Choroid plexus epithelial cell (primary cell): ENCODE results near the gene SDCBP2.

ENCODE experiments used
- DNase-seq: peaks from one replicate; pipeline ENCODE4 v3.0.0-alpha.2; 2010; ENCODE audit warnings: low read depth
- H3K4me3 ChIP-seq: 2 replicates; pipeline ENCODE4 v1.5.1; 2011; ENCODE audit warnings: low read depth, mild to moderate bottlenecking, control low read depth, low read length, moderate library complexity
- TF ChIP-seq, protein P1 (sequence below): conservative IDR thresholded peaks from 2 replicates; pipeline ENCODE4 v1.5.1; 2011; ENCODE audit warnings: low read depth, mild to moderate bottlenecking, control low read depth, inconsistent platforms, low read length, moderate library complexity

Gene SDCBP2

DNA sequence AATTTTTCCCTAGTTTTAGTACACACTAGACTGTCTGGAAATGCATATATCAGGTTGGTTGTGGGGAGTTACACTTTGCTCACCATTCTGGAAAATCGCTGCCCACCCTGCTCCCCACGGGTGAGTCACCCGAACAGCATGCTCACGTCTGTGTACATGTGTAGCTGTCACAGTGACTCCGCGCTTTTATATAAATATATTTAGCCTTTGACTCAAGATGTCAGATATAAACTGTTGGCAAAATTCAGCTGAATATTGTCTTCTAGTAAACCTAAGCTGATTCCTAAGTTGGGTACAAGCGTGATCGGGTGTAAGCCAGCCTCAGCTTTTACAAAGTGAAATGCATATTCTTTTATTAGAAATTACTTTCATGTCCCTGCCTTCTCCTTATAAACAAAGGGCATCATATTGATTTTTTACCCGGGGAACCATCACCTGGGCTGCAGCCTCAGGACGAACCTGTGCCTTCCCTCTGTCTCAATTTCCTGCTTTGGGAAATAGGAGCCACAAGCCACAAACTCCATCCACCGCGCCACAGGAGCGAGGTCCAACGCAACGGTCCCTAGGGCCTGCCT is 4.3 kb downstream of the SDCBP2 start:
- H3K4me3 ChIP-seq, result peak overlapping the region; percentile 88
- TF ChIP-seq, protein P1, sequence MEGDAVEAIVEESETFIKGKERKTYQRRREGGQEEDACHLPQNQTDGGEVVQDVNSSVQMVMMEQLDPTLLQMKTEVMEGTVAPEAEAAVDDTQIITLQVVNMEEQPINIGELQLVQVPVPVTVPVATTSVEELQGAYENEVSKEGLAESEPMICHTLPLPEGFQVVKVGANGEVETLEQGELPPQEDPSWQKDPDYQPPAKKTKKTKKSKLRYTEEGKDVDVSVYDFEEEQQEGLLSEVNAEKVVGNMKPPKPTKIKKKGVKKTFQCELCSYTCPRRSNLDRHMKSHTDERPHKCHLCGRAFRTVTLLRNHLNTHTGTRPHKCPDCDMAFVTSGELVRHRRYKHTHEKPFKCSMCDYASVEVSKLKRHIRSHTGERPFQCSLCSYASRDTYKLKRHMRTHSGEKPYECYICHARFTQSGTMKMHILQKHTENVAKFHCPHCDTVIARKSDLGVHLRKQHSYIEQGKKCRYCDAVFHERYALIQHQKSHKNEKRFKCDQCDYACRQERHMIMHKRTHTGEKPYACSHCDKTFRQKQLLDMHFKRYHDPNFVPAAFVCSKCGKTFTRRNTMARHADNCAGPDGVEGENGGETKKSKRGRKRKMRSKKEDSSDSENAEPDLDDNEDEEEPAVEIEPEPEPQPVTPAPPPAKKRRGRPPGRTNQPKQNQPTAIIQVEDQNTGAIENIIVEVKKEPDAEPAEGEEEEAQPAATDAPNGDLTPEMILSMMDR, result no peak
- DNase-seq, result peak; percentile 70

DNA sequence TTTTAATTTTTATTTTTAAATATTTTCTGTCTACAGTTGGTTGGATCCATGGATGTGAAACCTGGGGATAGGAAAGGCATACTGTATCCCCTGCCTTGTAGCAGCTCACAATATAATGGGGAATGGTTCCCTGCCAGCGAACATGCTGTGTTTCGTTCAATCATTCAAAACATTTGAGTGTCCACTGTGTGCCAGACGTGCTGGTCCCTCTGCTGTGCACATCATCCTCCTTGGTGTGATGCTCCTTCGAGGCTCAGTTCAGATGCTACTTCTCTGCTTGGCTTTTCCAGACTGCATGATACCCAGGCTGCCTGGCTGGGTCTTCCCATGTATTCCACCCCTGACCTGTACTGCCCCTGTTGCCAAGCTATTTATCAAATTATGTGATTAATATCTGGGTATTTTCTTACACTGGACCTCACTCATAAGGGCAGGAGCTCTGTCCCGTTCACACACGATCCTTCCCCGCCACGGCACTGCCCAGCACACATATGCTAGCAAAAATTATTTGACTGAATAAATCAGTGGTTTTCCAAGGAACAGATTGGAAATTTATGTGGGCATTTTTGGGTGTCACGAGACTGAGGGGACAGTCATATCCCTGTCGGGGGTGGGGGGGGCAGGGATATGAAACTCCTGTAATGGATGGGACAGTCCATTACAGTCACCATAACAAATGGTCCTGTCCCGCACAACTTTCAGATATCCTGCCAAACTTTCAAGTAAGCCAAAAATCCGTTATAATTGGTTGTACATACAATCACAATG is 4.9 kb downstream of the SDCBP2 start:
- TF ChIP-seq, protein P1, result no peak
- no peak overlapping the region for H3K4me3 ChIP-seq
- DNase-seq, result no peak

DNA sequence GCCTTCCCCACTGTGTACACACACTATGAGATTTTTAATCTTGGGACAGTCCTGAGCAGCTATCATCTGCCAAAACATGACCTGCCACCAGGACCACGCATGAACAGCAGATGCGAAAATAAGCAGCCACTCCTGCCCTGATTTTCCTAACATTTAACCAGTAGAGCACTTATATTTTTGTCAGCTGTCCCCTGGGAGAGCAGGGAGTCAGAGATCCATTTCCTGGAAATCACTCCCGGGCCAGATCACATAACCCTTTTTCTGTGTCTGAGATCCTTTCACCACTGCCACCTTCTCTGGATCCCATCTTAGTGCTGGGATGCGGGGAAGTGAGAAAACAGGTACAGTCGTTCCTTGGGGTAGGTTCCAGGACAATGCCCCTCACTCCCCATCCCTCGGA is 5.7 kb downstream of the SDCBP2 start:
- H3K4me3 ChIP-seq, result no peak overlapping the region
- DNase-seq, result peak; percentile 28
- TF ChIP-seq, protein P1, result no peak

DNA sequence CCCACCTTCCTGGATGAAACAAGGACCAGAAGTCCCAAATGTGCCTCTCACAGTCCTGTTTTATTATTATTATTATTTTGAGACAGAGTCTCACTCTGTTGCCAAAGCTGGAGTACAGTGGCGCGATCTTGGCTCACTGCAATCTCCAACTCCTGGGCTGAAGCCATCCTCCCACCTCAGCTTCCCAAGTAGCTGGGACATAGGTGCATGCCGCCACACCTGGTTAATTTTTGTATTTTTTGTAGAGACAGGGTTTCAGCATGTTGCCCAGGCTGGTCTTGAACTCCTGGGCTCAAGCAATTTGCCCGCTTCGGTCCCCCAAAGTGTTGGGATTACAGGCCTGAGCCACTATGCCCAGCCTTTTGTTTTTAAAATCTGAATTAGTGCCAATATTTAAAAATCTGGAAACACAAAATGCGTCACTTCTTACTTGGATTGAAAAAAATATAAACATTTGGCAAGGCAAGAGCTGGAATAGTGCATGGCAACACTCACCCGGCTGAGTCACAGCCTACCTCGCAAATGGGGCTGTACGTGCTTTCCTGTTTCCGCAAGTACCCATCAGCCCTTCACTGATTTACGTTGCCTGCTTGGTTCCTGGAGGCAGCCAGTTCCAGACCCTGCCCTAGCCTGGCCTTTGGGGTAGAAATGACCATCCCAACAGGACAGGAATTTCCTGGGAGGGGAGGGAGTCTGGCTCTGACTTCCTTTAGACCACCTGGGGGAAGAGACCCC is 6.3 kb downstream of the SDCBP2 start:
- TF ChIP-seq, protein P1, result no peak
- no peak overlapping the region for H3K4me3 ChIP-seq
- peak; percentile 95 for DNase-seq

DNA sequence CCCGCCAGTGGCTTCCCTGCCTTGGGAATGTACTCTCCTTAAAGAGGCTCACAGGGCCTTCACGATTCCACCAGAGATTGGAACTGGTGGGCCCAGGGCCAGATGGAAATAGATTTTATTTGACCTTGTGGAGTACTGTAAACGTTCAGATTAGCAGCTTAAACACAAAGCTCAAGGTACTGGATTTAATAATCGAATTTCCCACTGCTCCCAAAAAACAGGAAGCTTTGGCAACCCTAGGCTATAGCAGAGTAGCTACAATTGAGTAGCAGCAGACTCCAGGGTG is 7.3 kb downstream of the SDCBP2 start:
- no peak for DNase-seq
- TF ChIP-seq, protein P1, result no peak
- no peak overlapping the region for H3K4me3 ChIP-seq

DNA sequence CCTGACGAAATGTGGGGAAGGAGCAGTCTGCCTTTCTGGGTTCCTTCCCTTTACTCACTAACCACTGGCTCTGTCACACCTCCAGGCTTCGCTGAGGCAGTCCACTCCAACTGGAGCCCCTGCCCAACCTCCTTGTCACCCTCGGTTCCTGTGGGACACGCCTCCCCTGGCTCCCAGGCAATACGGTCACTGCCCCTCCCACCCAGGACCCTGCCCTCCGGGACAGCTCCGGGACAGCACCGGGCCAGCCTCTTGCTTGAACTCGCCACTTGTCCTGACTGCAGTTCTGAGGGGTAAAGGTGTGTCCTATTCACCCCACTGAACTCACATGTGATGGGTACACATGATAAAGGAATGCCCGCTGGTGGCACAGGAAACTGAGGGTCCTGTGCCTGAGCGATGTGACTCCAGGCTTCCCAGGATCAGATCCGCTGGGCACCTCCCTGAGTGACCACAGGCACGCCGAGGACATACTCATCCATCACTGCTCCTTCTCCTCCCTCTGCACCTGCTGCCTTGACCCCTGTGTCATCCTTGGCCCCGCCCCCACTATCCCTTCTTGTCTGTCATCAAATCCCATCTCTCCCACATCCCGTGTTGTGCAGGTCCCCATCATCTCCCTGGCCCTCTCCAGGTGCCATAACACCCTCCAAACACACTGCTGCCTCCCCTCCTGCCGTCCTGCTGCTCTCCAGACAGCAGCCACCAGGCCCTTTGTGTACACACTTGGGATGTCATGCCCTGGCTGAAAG is 7.9 kb downstream of the SDCBP2 start:
- no peak for DNase-seq
- no peak overlapping the region for H3K4me3 ChIP-seq
- TF ChIP-seq, protein P1, result no peak
